GM12878 (cell line): ENCODE measurements around the gene DCP1A. TPM values are rescaled to one million over a fixed set of nuclear protein-coding genes. Genes with fewer than 3 reads are reported as not detected.

Experiments used
- ATAC-seq: fragments of 200-7000 bp; cut with Tn5 transposase; 3 replicates; pipeline ENCODE4 v1.9.1; 2020; ENCODE audit warnings: mild to moderate bottlenecking, moderate library complexity
- BruUV-seq: library from RNA; stranded (reverse); fragments of 400-500 nt; replicated peaks from 2 replicates; lab custom pipeline; 2021; lab: Mats Ljungman, UMichigan
- CTCF ChIA-PET: fragments of 300-600 bp; sonication (Branson Sonifier 250); formaldehyde crosslinking; extraction: SDS; loops from one replicate; lab custom pipeline; 2021; ENCODE audit warnings: inconsistent platforms; lab: Yijun Ruan, JAX
- POLR2A ChIA-PET: fragments of 350-600 bp; formaldehyde crosslinking; extraction: SDS; loops from one replicate; lab custom pipeline; 2021; ENCODE audit warnings: inconsistent platforms; lab: Charles Lee
- RAD21 ChIA-PET: fragments of 300-600 bp; sonication (Branson Sonifier 250); formaldehyde crosslinking; loops from one replicate; lab custom pipeline; 2023; ENCODE audit warnings: antibody characterized with exemption; ENCODE audit not compliant: unreplicated experiment; lab: Charles Lee
- SMC1A ChIA-PET: fragments of 300-600 bp; sonication (Branson Sonifier 250); formaldehyde crosslinking; loops from one replicate; lab custom pipeline; 2023; ENCODE audit not compliant: unreplicated experiment, uncharacterized antibody; lab: Charles Lee
- DNase-seq: peaks from one replicate; pipeline ENCODE4 v3.0.0-alpha.2; 2011; ENCODE audit warnings: low read depth, low spot score
- FAIRE-seq: peaks from 3 replicates; lab custom pipeline; 2011; peaks lifted over from hg19 to GRCh38; lab: Jason Lieb, UNC
- H2AFZ ChIP-seq: 2 replicates; pipeline ENCODE4 v1.6.0; 2011; ENCODE audit warnings: low read depth, low read length, control low read depth; ENCODE audit not compliant: control insufficient read depth
- H3K27ac ChIP-seq: 2 replicates; pipeline ENCODE4 v1.5.1; 2011; ENCODE audit warnings: control low read depth; ENCODE audit not compliant: control insufficient read depth, insufficient read depth
- H3K27me3 ChIP-seq, 2 experiments: replicated peaks in 1 of 2; 2 replicates each; pipeline versions ENCODE4 v1.6.0 to v1.6.1; 2011; ENCODE audit warnings: low read length in 1 of 2; ENCODE audit not compliant: control insufficient read depth in 2 of 2, insufficient read depth in 2 of 2
- H3K36me3 ChIP-seq, 2 experiments: 2 replicates each; pipeline ENCODE4 v1.5.1; 2011; ENCODE audit warnings: low read length in 1 of 2; ENCODE audit not compliant: control insufficient read depth in 2 of 2, insufficient read depth in 2 of 2
- H3K4me1 ChIP-seq: 2 replicates; pipeline ENCODE4 v1.6.1; 2011; ENCODE audit warnings: mild to moderate bottlenecking, low read length, moderate library complexity, mixed read lengths; ENCODE audit not compliant: control insufficient read depth, insufficient read depth
- H3K4me2 ChIP-seq: 2 replicates; pipeline ENCODE4 v1.6.0; 2011; ENCODE audit warnings: control low read depth; ENCODE audit not compliant: control insufficient read depth, insufficient read depth
- H3K4me3 ChIP-seq: fragments of 200-600 bp; sonication (generic); 2 replicates; pipeline ENCODE4 v1.5.1; 2016
- H3K79me2 ChIP-seq: 2 replicates; pipeline ENCODE4 v1.6.0; 2011; ENCODE audit warnings: low read length; ENCODE audit not compliant: control insufficient read depth, insufficient read depth
- H3K9ac ChIP-seq: 2 replicates; pipeline ENCODE4 v1.8.0; 2011; ENCODE audit warnings: low read length, control low read depth, mixed read lengths; ENCODE audit not compliant: control insufficient read depth, insufficient read depth
- H3K9me3 ChIP-seq: replicated peaks from 3 replicates; pipeline ENCODE4 v1.5.1; 2011; ENCODE audit warnings: mild to moderate bottlenecking, low read length; ENCODE audit not compliant: control insufficient read depth, insufficient read depth
- H4K20me1 ChIP-seq: 2 replicates; pipeline ENCODE4 v1.6.0; 2011; ENCODE audit not compliant: control insufficient read depth, insufficient read depth
- ASH2L ChIP-seq: fragments of 300-600, 200-600 bp; sonication (generic); IDR thresholded peaks from 2 replicates; pipeline ENCODE4 v1.6.1; 2017; ENCODE audit warnings: low read depth, mild to moderate bottlenecking, borderline replicate concordance
- ATF2 ChIP-seq: IDR thresholded peaks from 2 replicates; pipeline ENCODE4 v1.6.1; 2012; ENCODE audit warnings: low read length, inconsistent platforms
- HDAC6 ChIP-seq: fragments of 200-600 bp; sonication (generic); IDR thresholded peaks from one replicate; pipeline ENCODE4 v1.8.0; 2017; ENCODE audit warnings: antibody characterized with exemption; ENCODE audit not compliant: unreplicated experiment
- IRF3 ChIP-seq: fragments of 450-650 bp; IDR thresholded peaks from 2 replicates; pipeline ENCODE4 v1.6.1; 2014; ENCODE audit warnings: mild to moderate bottlenecking
- MXI1 ChIP-seq: fragments of 150-350 bp; IDR thresholded peaks from 2 replicates; pipeline ENCODE4 v1.6.1; 2011; ENCODE audit warnings: low read depth, mild to moderate bottlenecking, inconsistent platforms, low read length, improper control_type of control experiment
- NFIC ChIP-seq: IDR thresholded peaks from 2 replicates; pipeline ENCODE4 v1.6.1; 2012; ENCODE audit warnings: low read depth, mild to moderate bottlenecking, inconsistent platforms, low read length, moderate library complexity
- NRF1 ChIP-seq: conservative IDR thresholded peaks from 2 replicates; pipeline ENCODE4 v1.6.1; 2011; ENCODE audit warnings: mild to moderate bottlenecking, low read depth, low read length, improper control_type of control experiment
- POLR2AphosphoS5 ChIP-seq: IDR thresholded peaks from 2 replicates; pipeline ENCODE4 v1.6.1; 2011; ENCODE audit warnings: mild to moderate bottlenecking, low read length, inconsistent platforms
- PRDM15 ChIP-seq: fragments of 450-650 bp; formaldehyde crosslinking; IDR thresholded peaks from 2 replicates; pipeline ENCODE4 v1.4.0; 2020; ENCODE audit warnings: mild to moderate bottlenecking, moderate library complexity
- SIN3A ChIP-seq: IDR thresholded peaks from 2 replicates; pipeline ENCODE4 v1.6.1; 2012; ENCODE audit warnings: low read depth, low read length, improper control_type of control experiment
- WGBS: methylation state at CpG from one replicate; pipeline ENCODE4 v1.1.6; 2016; ENCODE audit warnings: low lambda C conversion rate; ENCODE audit not compliant: insufficient replicate concordance, insufficient coverage; ENCODE audit errors: missing lambda C conversion rate; 5-methylcytosine and 5-hydroxymethylcytosine counted together
- in situ Hi-C: fragments of 300-500 bp; cut with MboI; formaldehyde crosslinking; loops from 9 replicates; pipeline ENCODE4 v1.14.3; 2018; ENCODE audit warnings: mixed read lengths
- intact Hi-C: fragments of 100-400 bp; cut with micrococcal nuclease; formaldehyde crosslinking; loops from one replicate; pipeline ENCODE4 v1.14.2; 2022; ENCODE audit not compliant: unreplicated experiment
- polyA plus RNA-seq, 11 experiments: library from polyadenylated mRNA; depleted of rRNA in 4 of 11; unstranded in 6 of 11; stranded (reverse) in 5 of 11; fragments of >200 nt; fragmentation: Nextera tagmentation in 4 of 11; fragmentation: Illumina TruSeq in 1 of 11; extraction: Ambion mirVana in 4 of 11; extraction: Trizol in 1 of 11; gene quantifications; 1 replicate in 1 of 11; 2 replicates in 10 of 11; pipeline versions ENCODE4 v1.2.1 to v1.2.3, GENCODE V29; 2011 to 2016; ENCODE audit warnings: inconsistent platforms in 2 of 11, missing spikeins in 2 of 11, low read depth in 1 of 11
- total RNA-seq, 4 experiments: library from RNA; depleted of rRNA in 3 of 4; stranded (reverse); fragments of >200 nt in 3 of 4; fragmentation: Illumina TruSeq in 1 of 4; extraction: Trizol in 1 of 4; gene quantifications; 2 replicates each; pipeline versions ENCODE4 v1.2.1 to v1.2.3, GENCODE V29; 2013 to 2021

The DCP1A gene
- total and polyA plus RNA-seq, 10 of the 15 experiments (the other 5 are each of a cell fraction or from before 2014, with no cell fraction given) = 12.5 to 34.6 (median 16.3) TPM

GRCh38 chr3:53337167-53337940 is 10.0 kb downstream of the DCP1A start:
- SMC1A ChIA-PET = interaction anchor here (1.0 to 1.2 kb wide), 2 partner anchors 8 to 9 kb away, joined by 3 to 5 read pairs; no protein-coding TSS in a partner anchor
- RAD21 ChIA-PET = no interaction called here
- no peak overlapping the region for H3K27ac ChIP-seq
- FAIRE-seq (peak; percentile 44), ATAC-seq (no peak), DNase-seq (no peak)
- peaks cover 3% of the 10 kb centered on the region; the same call in 1 of the 2 replicates for H3K79me2 ChIP-seq
- H3K4me1 ChIP-seq = no peaks in the 10 kb centered on the region
- H3K4me3 ChIP-seq = no peak overlapping the region
- no TSS peak for BruUV-seq
- H3K9me3 ChIP-seq = no peaks in the 10 kb centered on the region
- in situ Hi-C loops = no loop called here
- CTCF ChIA-PET = interaction anchor here (1.3 kb wide), 1 partner anchor 10 kb away, joined by 3 read pairs; the partner anchor contains the start of gene DCP1A
- H4K20me1 ChIP-seq = no peaks in the 10 kb centered on the region
- intact Hi-C loops = no loop called here
- WGBS = 98% methylated on average over 2 of the region's 2 CpGs
- no peak overlapping the region for H2AFZ ChIP-seq
- no peak overlapping the region for H3K9ac ChIP-seq
- no peaks in the 10 kb centered on the region for H3K27me3 ChIP-seq
- peaks cover 0 to 12% of the 10 kb centered on the region in 2 experiments; a peak in 2 of 4 replicates for H3K36me3 ChIP-seq
- no peak overlapping the region for H3K4me2 ChIP-seq
- TF ChIP-seq POLR2AphosphoS5 (no peak), NRF1 (no peak), PRDM15 (CRISPR knock-in tag) (no peak), NFIC (no peak), ATF2 (no peak), SIN3A (no peak), MXI1 (no peak), HDAC6 (no peak), IRF3 (no peak), ASH2L (no peak)
- POLR2A ChIA-PET = interaction anchor here (1.1 kb wide), 1 partner anchor 10 kb away, joined by 3 read pairs; the partner anchor contains the start of gene DCP1A
